ENCODE measurements around the gene KLF14. TPM values are rescaled to one million over a fixed set of nuclear protein-coding genes. Genes with fewer than 3 reads are reported as not detected.

KLF14 gene
- polyA plus RNA-seq, 1 of the 3 experiments (the other 2 are of a cell fraction), result 0.02 TPM

DNA sequence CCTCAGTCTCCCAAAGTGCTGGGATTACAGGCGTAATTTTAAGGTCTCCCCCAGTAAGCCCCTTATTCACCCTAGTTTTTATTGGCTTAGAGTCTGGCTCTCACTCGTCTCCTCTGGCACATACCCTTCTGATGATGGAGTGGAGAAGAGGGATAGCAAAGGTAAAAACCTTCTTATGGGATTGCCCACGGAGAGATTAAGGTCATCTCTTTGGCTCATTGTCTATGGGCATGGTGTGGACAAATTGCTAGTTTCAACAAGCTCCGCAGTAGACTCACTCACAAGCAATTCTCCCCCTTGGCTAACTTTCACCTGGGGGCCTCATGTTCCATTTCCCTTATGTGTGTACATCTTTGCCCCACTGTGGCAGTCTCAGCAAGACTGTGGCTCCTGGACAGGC is 25.2 kb downstream of the KLF14 start:
- H3K79me2 ChIP-seq (ENCODE audit: insufficient read depth), result no peaks in the 10 kb centered on the region
- no peak overlapping the region for H3K4me2 ChIP-seq
- no peak overlapping the region for H3K4me3 ChIP-seq (ENCODE audit: low read depth in 2 of 2, low read length in 1 of 2)
- H3K4me1 ChIP-seq (ENCODE audit: control insufficient read depth in 1 of 2, insufficient read depth in 2 of 2, low read depth in 1 of 2, low read length in 1 of 2), result no peaks in the 10 kb centered on the region
- H4K20me1 ChIP-seq (ENCODE audit: insufficient read depth), result no peaks in the 10 kb centered on the region
- H3K27ac ChIP-seq (ENCODE audit: low read depth in 2 of 2, low read length in 1 of 2), result no peak overlapping the region
- H3K36me3 ChIP-seq (replicated peaks in 1 of 2; ENCODE audit: control insufficient read depth in 1 of 2, insufficient read depth in 2 of 2, low read length in 1 of 2), result no peaks in the 10 kb centered on the region
- CTCF ChIA-PET, result no interaction called here
- no peak for DNase-seq
- H3K9ac ChIP-seq, result no peak overlapping the region
- WGBS (ENCODE audit: low lambda C conversion rate), result 28% methylated on average over 4 of the region's 4 CpGs
- TF ChIP-seq YY1 (IDR thresholded peaks at IDR 0.05; ENCODE audit: low read depth), result no peak
- TF ChIP-seq JUND (IDR thresholded peaks at IDR 0.05), result no peak
- no peaks in the 10 kb centered on the region for H3F3A ChIP-seq (replicated peaks; ENCODE audit: insufficient read depth)
- peaks cover 15% of the 10 kb centered on the region; the same call in 1 of the 2 replicates for H3K27me3 ChIP-seq (ENCODE audit: insufficient read depth)
- POLR2A ChIA-PET, result no interaction called here
- H3K9me2 ChIP-seq, result 0 out of 2 replicates have a peak, but pooled peaks cover 4% of the 10 kb centered on the region
- no peak overlapping the region for H2AFZ ChIP-seq (ENCODE audit: low read depth)
- 0 out of 2 replicates have a peak, but pooled peaks cover 3% of the 10 kb centered on the region for H3K9me3 ChIP-seq

DNA sequence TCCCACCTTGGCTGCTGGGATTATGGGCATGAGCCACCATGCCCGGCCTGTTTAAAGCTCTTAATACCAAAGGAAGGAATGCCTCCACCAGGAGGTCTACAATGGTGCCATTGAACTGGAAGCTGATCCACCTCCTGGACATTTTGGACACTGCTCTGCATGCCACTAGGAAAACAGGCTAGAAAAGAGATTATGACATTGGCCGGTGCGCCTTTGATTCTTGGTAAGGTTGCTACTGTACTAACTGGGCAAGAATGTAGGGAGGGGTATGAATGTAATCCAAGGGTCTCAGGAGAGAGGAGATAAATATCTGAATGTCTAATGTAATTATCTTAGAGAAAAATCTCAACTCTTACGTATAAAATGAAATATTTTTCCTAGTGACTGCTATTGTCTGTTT is 26.0 kb downstream of the KLF14 start:
- Histone ChIP-seq H3K27ac (ENCODE audit: low read depth in 2 of 2, low read length in 1 of 2) (no peak overlapping the region), H3K36me3 (replicated peaks in 1 of 2; ENCODE audit: control insufficient read depth in 1 of 2, insufficient read depth in 2 of 2, low read length in 1 of 2) (no peaks in the 10 kb centered on the region), H3K9ac (no peak overlapping the region), H3K4me2 (no peak overlapping the region), H3K9me2 (0 out of 2 replicates have a peak, but pooled peaks cover 4% of the 10 kb centered on the region), H3K4me3 (ENCODE audit: low read depth in 2 of 2, low read length in 1 of 2) (no peak overlapping the region), H3K27me3 (ENCODE audit: insufficient read depth) (peaks cover 15% of the 10 kb centered on the region; the same call in 1 of the 2 replicates), H3K79me2 (ENCODE audit: insufficient read depth) (no peaks in the 10 kb centered on the region), H3K4me1 (ENCODE audit: control insufficient read depth in 1 of 2, insufficient read depth in 2 of 2, low read depth in 1 of 2, low read length in 1 of 2) (no peaks in the 10 kb centered on the region), H2AFZ (ENCODE audit: low read depth) (no peak overlapping the region), H3K9me3 (0 out of 2 replicates have a peak, but pooled peaks cover 3% of the 10 kb centered on the region), H4K20me1 (ENCODE audit: insufficient read depth) (no peaks in the 10 kb centered on the region), H3F3A (replicated peaks; ENCODE audit: insufficient read depth) (no peaks in the 10 kb centered on the region)
- TF ChIP-seq CTCF (IDR thresholded peaks at IDR 0.05) (no peak), YY1 (IDR thresholded peaks at IDR 0.05; ENCODE audit: low read depth) (no peak), POLR2AphosphoS5 (IDR thresholded peaks at IDR 0.05; ENCODE audit: low read depth, low read length) (no peak), MXI1 (IDR thresholded peaks at IDR 0.05; ENCODE audit: low read depth, low read length) (no peak), SMC3 (IDR thresholded peaks at IDR 0.05; ENCODE audit: low read depth, low read length) (no peak), RXRA (IDR thresholded peaks at IDR 0.05; ENCODE audit: borderline replicate concordance, low read depth) (no peak), CHD2 (IDR thresholded peaks at IDR 0.05; ENCODE audit: low read length, partially characterized antibody) (no peak), JUND (IDR thresholded peaks at IDR 0.05) (no peak)
- TF ChIP-seq, protein P1, sequence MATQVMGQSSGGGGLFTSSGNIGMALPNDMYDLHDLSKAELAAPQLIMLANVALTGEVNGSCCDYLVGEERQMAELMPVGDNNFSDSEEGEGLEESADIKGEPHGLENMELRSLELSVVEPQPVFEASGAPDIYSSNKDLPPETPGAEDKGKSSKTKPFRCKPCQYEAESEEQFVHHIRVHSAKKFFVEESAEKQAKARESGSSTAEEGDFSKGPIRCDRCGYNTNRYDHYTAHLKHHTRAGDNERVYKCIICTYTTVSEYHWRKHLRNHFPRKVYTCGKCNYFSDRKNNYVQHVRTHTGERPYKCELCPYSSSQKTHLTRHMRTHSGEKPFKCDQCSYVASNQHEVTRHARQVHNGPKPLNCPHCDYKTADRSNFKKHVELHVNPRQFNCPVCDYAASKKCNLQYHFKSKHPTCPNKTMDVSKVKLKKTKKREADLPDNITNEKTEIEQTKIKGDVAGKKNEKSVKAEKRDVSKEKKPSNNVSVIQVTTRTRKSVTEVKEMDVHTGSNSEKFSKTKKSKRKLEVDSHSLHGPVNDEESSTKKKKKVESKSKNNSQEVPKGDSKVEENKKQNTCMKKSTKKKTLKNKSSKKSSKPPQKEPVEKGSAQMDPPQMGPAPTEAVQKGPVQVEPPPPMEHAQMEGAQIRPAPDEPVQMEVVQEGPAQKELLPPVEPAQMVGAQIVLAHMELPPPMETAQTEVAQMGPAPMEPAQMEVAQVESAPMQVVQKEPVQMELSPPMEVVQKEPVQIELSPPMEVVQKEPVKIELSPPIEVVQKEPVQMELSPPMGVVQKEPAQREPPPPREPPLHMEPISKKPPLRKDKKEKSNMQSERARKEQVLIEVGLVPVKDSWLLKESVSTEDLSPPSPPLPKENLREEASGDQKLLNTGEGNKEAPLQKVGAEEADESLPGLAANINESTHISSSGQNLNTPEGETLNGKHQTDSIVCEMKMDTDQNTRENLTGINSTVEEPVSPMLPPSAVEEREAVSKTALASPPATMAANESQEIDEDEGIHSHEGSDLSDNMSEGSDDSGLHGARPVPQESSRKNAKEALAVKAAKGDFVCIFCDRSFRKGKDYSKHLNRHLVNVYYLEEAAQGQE (IDR thresholded peaks at IDR 0.05; ENCODE audit: low read depth, low read length), result no peak
- CTCF ChIA-PET, result interaction anchor here (1.4 kb wide), 1 partner anchor 189 kb away, joined by 5 read pairs; no protein-coding TSS in a partner anchor
- 40% methylated on average over 4 of the region's 4 CpGs for WGBS (ENCODE audit: low lambda C conversion rate)
- POLR2A ChIA-PET, result interaction anchor here (0.9 kb wide), 1 partner anchor 638 kb away, joined by 3 read pairs; the partner anchor contains the start of gene KLHDC10
- DNase-seq, result no peak

All from SK-N-SH (cell line).